GM23248 (cell line): Measurements from ENCODE around the gene EARS2. TPM values are rescaled to one million over a fixed set of nuclear protein-coding genes. Genes with fewer than 3 reads are reported as not detected.

Experiments
- DNase-seq: peaks from one replicate; pipeline ENCODE4 v3.0.0-alpha.2; 2015
- H2AFZ ChIP-seq: fragments of 200-600 bp; sonication (generic); 2 replicates; pipeline ENCODE4 v1.6.1; 2016; ENCODE audit warnings: antibody characterized with exemption
- H3F3A ChIP-seq: fragments of 200-600 bp; sonication (generic); 2 replicates; pipeline ENCODE4 v1.6.1; 2016; ENCODE audit warnings: mild to moderate bottlenecking, antibody characterized with exemption, mixed run types; ENCODE audit not compliant: insufficient read depth
- H3K27ac ChIP-seq: fragments of 200-600 bp; sonication (generic); 2 replicates; pipeline ENCODE4 v1.5.1; 2016; ENCODE audit warnings: mild to moderate bottlenecking
- H3K27me3 ChIP-seq: fragments of 200-600 bp; sonication (generic); replicated peaks from 2 replicates; pipeline ENCODE4 v1.6.1; 2016; ENCODE audit warnings: mild to moderate bottlenecking; ENCODE audit not compliant: insufficient read depth
- H3K36me3 ChIP-seq: fragments of 200-600 bp; sonication (generic); 2 replicates; pipeline ENCODE4 v1.6.1; 2016; ENCODE audit warnings: low read depth, mild to moderate bottlenecking
- H3K4me1 ChIP-seq: fragments of 200-600 bp; sonication (generic); 2 replicates; pipeline ENCODE4 v1.6.1; 2016; ENCODE audit warnings: mild to moderate bottlenecking; ENCODE audit not compliant: insufficient read depth
- H3K4me2 ChIP-seq: fragments of 200-600 bp; sonication (generic); one replicate; pipeline ENCODE4 v1.6.1; 2016; ENCODE audit warnings: mild to moderate bottlenecking; ENCODE audit not compliant: unreplicated experiment
- H3K4me3 ChIP-seq: fragments of 200-600 bp; sonication (generic); 2 replicates; pipeline ENCODE4 v1.5.1; 2016; ENCODE audit warnings: mild to moderate bottlenecking
- H3K79me2 ChIP-seq: fragments of 200-600 bp; sonication (generic); 2 replicates; pipeline ENCODE4 v1.6.1; 2016; ENCODE audit warnings: mild to moderate bottlenecking; ENCODE audit not compliant: insufficient read depth
- H3K9ac ChIP-seq: fragments of 200-600 bp; sonication (generic); 2 replicates; pipeline ENCODE4 v1.6.1; 2016; ENCODE audit warnings: mild to moderate bottlenecking
- H3K9me2 ChIP-seq: fragments of 200-600 bp; sonication (generic); 2 replicates; pipeline ENCODE4 v1.6.1; 2016; ENCODE audit warnings: mixed run types, mild to moderate bottlenecking, moderate library complexity; ENCODE audit not compliant: insufficient read depth
- H3K9me3 ChIP-seq: fragments of 200-600 bp; sonication (generic); one replicate; pipeline ENCODE4 v1.6.1; 2017; ENCODE audit warnings: low read depth
- H4K20me1 ChIP-seq: fragments of 200-600 bp; sonication (generic); 2 replicates; pipeline ENCODE4 v1.6.0; 2016; ENCODE audit not compliant: insufficient read depth
- EZH2 ChIP-seq: fragments of 200-600 bp; sonication (generic); IDR thresholded peaks from 2 replicates; pipeline ENCODE4 v1.6.1; 2018; ENCODE audit warnings: antibody characterized with exemption, mild to moderate bottlenecking; ENCODE audit not compliant: insufficient read depth, poor library complexity, severe bottlenecking
- EZH2phosphoT487 ChIP-seq: fragments of 200-600 bp; sonication (generic); IDR thresholded peaks from 2 replicates; pipeline ENCODE4 v1.6.1; 2018; ENCODE audit warnings: antibody characterized with exemption, moderate library complexity, mild to moderate bottlenecking, low read depth; ENCODE audit not compliant: insufficient read depth
- WGBS, 2 experiments: methylation state at CpG; one replicate each; pipeline ENCODE4 v1.1.6; 2015 to 2017; ENCODE audit warnings: low lambda C conversion rate in 2 of 2, low coverage in 1 of 2; ENCODE audit errors: missing lambda C conversion rate in 2 of 2; 5-methylcytosine and 5-hydroxymethylcytosine counted together
- in situ Hi-C: fragments of 300-500 bp; cut with MboI; formaldehyde crosslinking; loops from 2 replicates; pipeline ENCODE4 v1.15.0; 2020
- polyA plus RNA-seq: library from polyadenylated mRNA; unstranded; fragments of >200 nt; fragmentation: Nextera tagmentation; extraction: Ambion mirVana; gene quantifications from 2 replicates; pipeline ENCODE4 v1.2.1, GENCODE V29; 2016
- total RNA-seq: library from RNA; depleted of rRNA; stranded (reverse); fragments of >200 nt; shearing (Covaris generic); gene quantifications from 2 replicates; pipeline ENCODE4 v1.2.3, GENCODE V29; 2014

EARS2 gene
- total and polyA plus RNA-seq, 2 experiments from 2014 or later = 15.6 to 27.1 TPM

DNA sequence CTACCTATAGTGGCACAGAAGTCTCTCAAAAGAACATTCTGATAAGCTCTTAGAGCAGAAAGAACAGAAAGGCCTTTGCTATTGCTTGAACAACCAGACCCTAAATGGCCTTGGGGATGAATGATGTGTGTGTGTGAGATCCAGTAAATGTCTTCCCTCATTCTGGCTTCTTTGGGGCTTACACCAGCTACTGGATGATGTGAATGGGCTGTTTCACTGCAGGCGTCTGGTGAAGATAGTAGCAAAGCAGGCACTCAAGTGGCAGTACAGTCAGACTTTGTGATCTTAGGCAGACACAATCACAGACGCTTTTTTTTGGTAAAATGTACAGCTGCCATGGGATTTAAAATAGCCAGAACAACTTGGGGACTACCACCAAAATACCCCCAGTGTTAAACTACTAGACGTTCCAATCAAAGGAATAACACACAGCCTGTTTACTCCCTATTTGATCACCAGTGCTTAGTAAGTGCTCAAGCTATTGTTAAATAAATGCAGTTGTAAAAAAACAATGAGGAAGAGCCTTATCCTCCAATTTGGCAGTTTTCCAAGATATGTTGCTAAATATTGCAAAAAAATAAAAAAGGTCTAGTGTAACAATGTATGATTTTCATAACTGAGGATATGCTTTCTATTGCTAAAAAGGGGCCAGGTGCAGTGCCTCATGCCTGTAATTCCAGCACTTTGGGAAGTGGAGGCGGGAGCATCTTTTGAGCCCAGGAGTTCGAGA, 21.1 kb upstream of the EARS2 start:
- Histone ChIP-seq H3K27me3 (no peaks in the 10 kb centered on the region), H4K20me1 (no peaks in the 10 kb centered on the region; the same call in 1 of the 2 replicates), H2AFZ (no peak overlapping the region), H3K36me3 (peaks cover 36% of the 10 kb centered on the region), H3F3A (peaks cover 49% of the 10 kb centered on the region), H3K27ac (no peak overlapping the region), H3K4me1 (no peaks in the 10 kb centered on the region), H3K79me2 (no peaks in the 10 kb centered on the region), H3K4me3 (no peak overlapping the region), H3K9ac (no peak overlapping the region), H3K9me3 (no peaks in the 10 kb centered on the region), H3K4me2 (no peak overlapping the region), H3K9me2 (no peaks in the 10 kb centered on the region)
- TF ChIP-seq EZH2 (no peak), EZH2phosphoT487 (no peak)
- in situ Hi-C loops = no loop called here
- peak; percentile 43 for DNase-seq
- 79 to 80% methylated on average over 5 of the region's 5 CpGs for WGBS, 2 experiments

DNA sequence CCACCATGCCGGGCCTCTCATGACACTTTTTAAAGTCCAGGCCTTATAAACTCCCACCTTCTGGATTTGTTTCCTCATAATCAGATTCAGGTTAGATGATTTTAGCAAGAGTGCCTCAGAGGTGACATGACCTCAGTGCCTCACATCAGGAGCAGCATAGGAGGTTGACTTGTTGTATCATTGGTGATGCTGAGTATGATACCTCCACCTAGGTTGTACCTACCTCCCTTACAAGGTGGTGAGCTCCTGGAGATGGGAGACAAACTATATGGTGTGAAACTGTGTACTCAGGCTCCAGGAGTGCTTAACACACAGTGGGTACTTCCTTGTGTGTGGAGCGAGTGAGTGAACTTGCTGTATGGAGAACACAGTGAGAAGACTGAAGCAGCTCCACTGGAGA, 20.3 kb upstream of the EARS2 start:
- Histone ChIP-seq H3K27me3 (no peaks in the 10 kb centered on the region), H3K9me2 (no peaks in the 10 kb centered on the region), H3K4me2 (no peak overlapping the region), H3K36me3 (peaks cover 36% of the 10 kb centered on the region), H3K27ac (no peak overlapping the region), H3K9me3 (no peaks in the 10 kb centered on the region), H2AFZ (no peak overlapping the region), H4K20me1 (no peaks in the 10 kb centered on the region; the same call in 1 of the 2 replicates), H3K4me3 (no peak overlapping the region), H3K79me2 (no peaks in the 10 kb centered on the region), H3K9ac (no peak overlapping the region), H3F3A (peaks cover 49% of the 10 kb centered on the region), H3K4me1 (no peaks in the 10 kb centered on the region)
- TF ChIP-seq EZH2phosphoT487 (no peak), EZH2 (no peak)
- DNase-seq = no peak
- 98 to 100% methylated on average over 2 of the region's 2 CpGs for WGBS, 2 experiments
- in situ Hi-C loops = no loop called here

DNA sequence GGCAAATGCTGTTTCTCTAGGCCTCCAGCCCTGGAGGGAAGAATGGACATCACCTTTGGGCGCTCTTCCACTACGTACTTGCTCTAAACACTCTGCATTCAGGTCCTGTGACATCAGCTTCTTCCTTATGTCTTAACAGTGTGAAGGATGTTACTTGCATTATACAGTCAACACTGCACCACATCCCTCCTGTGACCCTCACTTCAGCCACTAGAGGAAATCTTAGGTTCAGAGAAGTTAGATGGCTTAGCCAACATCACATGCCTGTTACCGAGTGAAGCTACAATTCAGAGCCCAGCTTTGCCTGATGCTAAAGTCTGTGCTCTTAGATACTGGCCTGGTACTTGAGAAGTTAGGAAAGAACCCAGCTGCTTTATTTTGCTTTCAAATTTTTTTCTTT, 18.7 kb upstream of the EARS2 start:
- peak; percentile 28 for DNase-seq
- no peak overlapping the region for H2AFZ ChIP-seq
- H3F3A ChIP-seq = peaks cover 34% of the 10 kb centered on the region
- no peak overlapping the region for H3K4me2 ChIP-seq
- WGBS, 2 experiments = 65 to 69% methylated on average over 3 of the region's 3 CpGs
- H3K9ac ChIP-seq = no peak overlapping the region
- no peak overlapping the region for H3K27ac ChIP-seq
- no peaks in the 10 kb centered on the region; the same call in 1 of the 2 replicates for H4K20me1 ChIP-seq
- in situ Hi-C loops = no loop called here
- no peaks in the 10 kb centered on the region for H3K9me3 ChIP-seq
- peaks cover 7% of the 10 kb centered on the region; the same call in 1 of the 2 replicates for H3K79me2 ChIP-seq
- H3K4me3 ChIP-seq = no peak overlapping the region
- no peaks in the 10 kb centered on the region for H3K4me1 ChIP-seq
- no peaks in the 10 kb centered on the region for H3K9me2 ChIP-seq
- H3K27me3 ChIP-seq = no peaks in the 10 kb centered on the region
- TF ChIP-seq EZH2phosphoT487 (no peak), EZH2 (no peak)
- H3K36me3 ChIP-seq = peaks cover 27% of the 10 kb centered on the region

DNA sequence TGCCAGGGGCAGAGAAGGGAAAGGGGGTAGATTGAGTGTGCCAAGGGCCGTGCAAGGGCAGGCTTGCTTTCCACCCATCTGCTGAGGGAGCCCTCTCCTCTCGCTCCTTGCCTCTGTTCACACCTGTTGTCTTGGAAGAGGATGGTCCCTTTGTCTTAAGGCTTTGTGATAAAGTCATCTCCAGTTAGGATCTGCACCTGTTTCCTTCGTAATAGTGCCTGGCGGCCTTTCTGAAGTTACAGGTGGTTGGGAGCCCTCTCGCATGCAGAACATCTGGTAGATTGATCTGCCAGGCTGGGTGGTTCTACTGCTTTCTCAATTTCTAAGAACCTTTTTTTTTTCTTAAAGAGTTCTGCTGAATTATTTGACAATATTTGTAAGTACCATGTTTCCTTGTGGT, 16.7 kb upstream of the EARS2 start:
- Histone ChIP-seq H3K79me2 (peaks cover 15% of the 10 kb centered on the region), H3K9ac (no peak overlapping the region), H4K20me1 (no peaks in the 10 kb centered on the region; the same call in 1 of the 2 replicates), H3F3A (peaks cover 26% of the 10 kb centered on the region), H3K9me2 (no peaks in the 10 kb centered on the region), H2AFZ (no peak overlapping the region), H3K9me3 (no peaks in the 10 kb centered on the region), H3K36me3 (peaks cover 29% of the 10 kb centered on the region), H3K27me3 (no peaks in the 10 kb centered on the region), H3K4me2 (no peak overlapping the region), H3K27ac (no peak overlapping the region), H3K4me3 (no peak overlapping the region), H3K4me1 (no peaks in the 10 kb centered on the region)
- in situ Hi-C loops = no loop called here
- no peak for DNase-seq
- 95% methylated on average over 5 of the region's 5 CpGs for WGBS, 2 experiments
- TF ChIP-seq EZH2 = no peak
- no peak for TF ChIP-seq EZH2phosphoT487
